Hepatocyte (in vitro differentiated cells): Measurements from ENCODE around the gene CASP1. TPM values are rescaled to one million over a fixed set of nuclear protein-coding genes. Genes with fewer than 3 reads are reported as not detected.

Experiments used
- DNase-seq: peaks from one replicate; pipeline ENCODE4 v3.0.0-alpha.2; 2016; ENCODE audit warnings: low spot score
- H2AFZ ChIP-seq: fragments of 200-600 bp; sonication (generic); 2 replicates; pipeline ENCODE4 v1.6.0; 2016; ENCODE audit warnings: antibody characterized with exemption, mild to moderate bottlenecking
- H3K27ac ChIP-seq: fragments of 200-600 bp; sonication (generic); 2 replicates; pipeline ENCODE4 v1.5.1; 2016; ENCODE audit warnings: mild to moderate bottlenecking
- H3K27me3 ChIP-seq: fragments of 200-600 bp; sonication (generic); 2 replicates; pipeline ENCODE4 v1.6.1; 2016
- H3K36me3 ChIP-seq: fragments of 200-600 bp; sonication (generic); replicated peaks from 2 replicates; pipeline ENCODE4 v1.5.1; 2016; ENCODE audit warnings: low read depth; ENCODE audit not compliant: insufficient read depth
- H3K4me1 ChIP-seq: fragments of 200-600 bp; sonication (generic); 2 replicates; pipeline ENCODE4 v1.5.1; 2016; ENCODE audit warnings: mild to moderate bottlenecking, moderate library complexity; ENCODE audit not compliant: insufficient read depth
- H3K4me2 ChIP-seq: fragments of 200-600 bp; sonication (generic); 2 replicates; pipeline ENCODE4 v1.6.0; 2016
- H3K4me3 ChIP-seq: fragments of 200-600 bp; sonication (generic); 2 replicates; pipeline ENCODE4 v1.5.1; 2016; ENCODE audit warnings: mild to moderate bottlenecking
- H3K79me2 ChIP-seq: fragments of 200-600 bp; sonication (generic); 2 replicates; pipeline ENCODE4 v1.6.0; 2017; ENCODE audit warnings: mild to moderate bottlenecking
- H3K9me2 ChIP-seq: fragments of 200-600 bp; sonication (generic); replicated peaks from 2 replicates; pipeline ENCODE4 v1.6.0; 2017; ENCODE audit warnings: mild to moderate bottlenecking; ENCODE audit not compliant: insufficient read depth
- H3K9me3 ChIP-seq: fragments of 200-600 bp; sonication (generic); 2 replicates; pipeline ENCODE4 v1.5.1; 2016; ENCODE audit warnings: low read depth, mild to moderate bottlenecking
- H4K20me1 ChIP-seq: fragments of 200-600 bp; sonication (generic); 2 replicates; pipeline ENCODE4 v1.6.0; 2016; ENCODE audit warnings: mild to moderate bottlenecking; ENCODE audit not compliant: insufficient read depth, poor library complexity, severe bottlenecking
- EZH2 ChIP-seq: fragments of 200-600 bp; sonication (generic); IDR thresholded peaks from 2 replicates; pipeline ENCODE4 v1.6.1; 2016; ENCODE audit warnings: antibody characterized with exemption, mild to moderate bottlenecking, borderline replicate concordance
- EZH2phosphoT487 ChIP-seq: fragments of 200-600 bp; sonication (generic); IDR thresholded peaks from one replicate; pipeline ENCODE4 v1.6.1; 2018; ENCODE audit warnings: antibody characterized with exemption, mild to moderate bottlenecking, low read depth, moderate library complexity; ENCODE audit not compliant: unreplicated experiment, severe bottlenecking
- WGBS: methylation state at CpG from one replicate; pipeline ENCODE4 v1.1.6; 2016; ENCODE audit warnings: low lambda C conversion rate; ENCODE audit errors: missing lambda C conversion rate; 5-methylcytosine and 5-hydroxymethylcytosine counted together
- polyA plus RNA-seq: library from polyadenylated mRNA; unstranded; fragments of >200 nt; fragmentation: Nextera tagmentation; extraction: Ambion mirVana; gene quantifications from 2 replicates; pipeline ENCODE4 v1.2.1, GENCODE V29; 2016
- total RNA-seq: library from RNA; depleted of rRNA; stranded (reverse); fragments of >200 nt; gene quantifications from 2 replicates; pipeline ENCODE4 v1.2.3, GENCODE V29; 2014
- TF ChIP-seq, protein P1 (sequence below): fragments of 200-600 bp; sonication (generic); IDR thresholded peaks from 2 replicates; pipeline ENCODE4 v1.5.1; 2016; ENCODE audit warnings: antibody characterized with exemption, mild to moderate bottlenecking; ENCODE audit not compliant: poor library complexity

The CASP1 gene
- total and polyA plus RNA-seq, 2 experiments from 2014 or later, result 2.9 to 9.7 TPM

DNA sequence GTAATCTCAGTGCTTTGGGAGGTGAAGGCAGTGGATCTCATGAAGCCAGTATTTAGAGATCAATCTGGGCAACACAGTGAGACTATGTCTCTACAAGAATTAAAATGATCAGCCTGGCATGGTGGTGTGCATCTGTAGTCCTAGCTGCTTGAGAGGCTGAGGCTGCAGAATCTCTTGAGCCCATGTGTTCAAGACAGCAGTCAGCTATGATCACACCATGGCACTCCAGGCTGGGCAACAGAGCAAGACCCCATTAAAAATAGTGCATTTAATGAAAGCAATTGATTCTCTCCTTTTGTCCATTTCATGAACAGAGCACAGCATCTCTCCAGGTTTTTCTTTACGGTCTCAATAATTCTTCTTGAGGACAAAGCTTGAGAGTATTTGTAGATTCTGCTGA, 21.5 kb upstream of the CASP1 start:
- Histone ChIP-seq H3K9me3 (no peaks in the 10 kb centered on the region), H3K36me3 (no peaks in the 10 kb centered on the region), H3K4me2 (no peak overlapping the region), H4K20me1 (no peaks in the 10 kb centered on the region), H3K4me3 (no peak overlapping the region), H3K4me1 (no peaks in the 10 kb centered on the region), H2AFZ (no peak overlapping the region), H3K9me2 (no peaks in the 10 kb centered on the region), H3K27ac (no peak overlapping the region), H3K79me2 (no peaks in the 10 kb centered on the region), H3K27me3 (no peaks in the 10 kb centered on the region)
- 91% methylated on average over 1 of the region's 1 CpG for WGBS
- TF ChIP-seq EZH2phosphoT487 (no peak), EZH2 (no peak)
- TF ChIP-seq, protein P1, sequence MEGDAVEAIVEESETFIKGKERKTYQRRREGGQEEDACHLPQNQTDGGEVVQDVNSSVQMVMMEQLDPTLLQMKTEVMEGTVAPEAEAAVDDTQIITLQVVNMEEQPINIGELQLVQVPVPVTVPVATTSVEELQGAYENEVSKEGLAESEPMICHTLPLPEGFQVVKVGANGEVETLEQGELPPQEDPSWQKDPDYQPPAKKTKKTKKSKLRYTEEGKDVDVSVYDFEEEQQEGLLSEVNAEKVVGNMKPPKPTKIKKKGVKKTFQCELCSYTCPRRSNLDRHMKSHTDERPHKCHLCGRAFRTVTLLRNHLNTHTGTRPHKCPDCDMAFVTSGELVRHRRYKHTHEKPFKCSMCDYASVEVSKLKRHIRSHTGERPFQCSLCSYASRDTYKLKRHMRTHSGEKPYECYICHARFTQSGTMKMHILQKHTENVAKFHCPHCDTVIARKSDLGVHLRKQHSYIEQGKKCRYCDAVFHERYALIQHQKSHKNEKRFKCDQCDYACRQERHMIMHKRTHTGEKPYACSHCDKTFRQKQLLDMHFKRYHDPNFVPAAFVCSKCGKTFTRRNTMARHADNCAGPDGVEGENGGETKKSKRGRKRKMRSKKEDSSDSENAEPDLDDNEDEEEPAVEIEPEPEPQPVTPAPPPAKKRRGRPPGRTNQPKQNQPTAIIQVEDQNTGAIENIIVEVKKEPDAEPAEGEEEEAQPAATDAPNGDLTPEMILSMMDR, result no peak
- no peak for DNase-seq

DNA sequence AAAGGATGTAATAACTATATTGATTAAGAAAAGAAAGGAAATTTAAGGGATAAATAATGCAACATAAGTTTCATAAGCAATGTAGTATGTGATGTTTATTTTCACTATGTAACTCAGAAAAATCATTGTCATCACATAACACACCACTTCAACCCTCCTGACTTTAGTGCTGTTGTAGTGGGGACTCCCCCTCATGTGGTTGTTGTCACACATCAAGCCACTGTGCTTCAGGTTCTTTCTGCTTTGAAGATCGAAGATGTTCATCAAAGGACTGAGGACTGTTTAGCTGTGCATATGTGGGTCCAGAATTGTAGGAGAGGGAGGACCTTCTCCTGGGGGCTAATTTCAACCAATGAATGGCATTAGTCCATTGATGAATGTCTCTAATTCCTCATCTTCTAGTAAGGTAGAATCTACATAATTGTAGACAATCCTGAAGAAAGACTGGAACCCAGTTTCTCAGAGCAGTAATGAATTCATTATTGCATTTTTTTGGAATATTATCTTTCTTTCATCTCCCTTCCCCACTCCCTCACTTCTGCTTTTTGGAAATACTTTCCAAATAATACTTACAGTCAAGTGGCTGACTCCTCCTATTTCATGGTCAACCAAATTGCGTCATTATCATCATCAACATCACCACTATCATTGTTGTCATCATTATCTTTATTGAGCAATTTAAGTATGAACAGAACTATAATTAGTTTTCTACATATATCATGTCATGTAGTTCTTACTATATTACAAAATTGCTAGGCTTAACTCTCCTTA, 20.0 kb upstream of the CASP1 start:
- H4K20me1 ChIP-seq, result no peaks in the 10 kb centered on the region
- no peaks in the 10 kb centered on the region for H3K79me2 ChIP-seq
- WGBS, result 70% methylated on average over 2 of the region's 2 CpGs
- H3K9me2 ChIP-seq, result no peaks in the 10 kb centered on the region
- no peak for DNase-seq
- no peaks in the 10 kb centered on the region for H3K9me3 ChIP-seq
- no peaks in the 10 kb centered on the region for H3K27me3 ChIP-seq
- TF ChIP-seq, protein P1, result no peak
- TF ChIP-seq EZH2 (no peak), EZH2phosphoT487 (no peak)
- H3K36me3 ChIP-seq, result no peaks in the 10 kb centered on the region
- H3K27ac ChIP-seq, result no peak overlapping the region
- no peak overlapping the region for H2AFZ ChIP-seq
- H3K4me2 ChIP-seq, result no peak overlapping the region
- H3K4me3 ChIP-seq, result no peak overlapping the region
- no peaks in the 10 kb centered on the region for H3K4me1 ChIP-seq

DNA sequence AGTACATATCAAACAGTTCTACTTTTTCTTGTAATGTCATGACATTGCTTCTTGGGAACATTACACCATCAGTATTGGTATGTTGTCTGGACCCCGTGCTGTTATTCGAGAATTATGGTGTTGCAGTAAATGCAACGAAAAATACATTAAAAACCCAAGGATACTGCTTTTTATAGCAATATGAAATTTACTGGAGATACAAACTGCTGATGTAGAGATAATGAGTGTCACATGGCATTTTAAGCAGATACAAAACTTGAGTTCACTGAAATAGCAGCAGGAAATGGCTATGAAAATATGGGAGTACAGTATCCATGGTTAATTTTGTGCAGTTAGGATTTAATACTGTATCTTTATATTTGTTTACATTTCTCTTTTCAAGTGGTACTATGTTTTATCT, 17.5 kb upstream of the CASP1 start:
- H3K27ac ChIP-seq, result no peak overlapping the region
- H3K4me1 ChIP-seq, result peaks cover 2% of the 10 kb centered on the region
- TF ChIP-seq EZH2phosphoT487, result no peak
- TF ChIP-seq EZH2, result no peak
- DNase-seq, result no peak
- WGBS, result 74% methylated on average over 3 of the region's 3 CpGs
- no peaks in the 10 kb centered on the region for H4K20me1 ChIP-seq
- H3K27me3 ChIP-seq, result no peaks in the 10 kb centered on the region
- H3K4me2 ChIP-seq, result no peak overlapping the region
- H2AFZ ChIP-seq, result no peak overlapping the region
- no peak overlapping the region for H3K4me3 ChIP-seq
- no peaks in the 10 kb centered on the region for H3K36me3 ChIP-seq
- no peaks in the 10 kb centered on the region for H3K79me2 ChIP-seq
- no peaks in the 10 kb centered on the region for H3K9me3 ChIP-seq
- H3K9me2 ChIP-seq, result no peaks in the 10 kb centered on the region

DNA sequence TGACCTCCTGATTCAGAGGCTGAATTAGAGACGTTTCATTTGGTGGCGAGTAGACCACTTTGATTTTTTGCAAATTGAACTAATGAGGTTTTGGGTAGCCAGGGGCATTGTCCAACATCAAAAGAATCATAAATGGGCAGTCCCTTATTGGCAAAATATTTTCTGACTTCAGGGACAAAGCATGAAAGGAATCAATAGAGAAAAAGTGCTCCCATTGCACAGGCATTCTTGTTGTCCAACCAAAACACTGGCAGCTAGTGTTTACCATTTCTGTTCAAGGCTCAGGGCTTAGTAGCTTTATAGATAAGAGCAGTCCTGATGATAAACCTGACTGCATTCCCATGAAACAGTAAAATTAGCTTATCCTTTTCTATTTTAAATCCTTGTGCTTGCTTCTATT, 16.6 kb upstream of the CASP1 start:
- H3K79me2 ChIP-seq, result no peaks in the 10 kb centered on the region
- no peaks in the 10 kb centered on the region for H3K9me3 ChIP-seq
- no peak overlapping the region for H3K4me2 ChIP-seq
- no peaks in the 10 kb centered on the region for H3K36me3 ChIP-seq
- H3K4me1 ChIP-seq, result peaks cover 7% of the 10 kb centered on the region
- no peak for DNase-seq
- H2AFZ ChIP-seq, result no peak overlapping the region
- H4K20me1 ChIP-seq, result no peaks in the 10 kb centered on the region
- TF ChIP-seq, protein P1, result no peak
- TF ChIP-seq EZH2phosphoT487, result no peak
- no peak for TF ChIP-seq EZH2
- WGBS, result 68% methylated on average over 2 of the region's 2 CpGs
- H3K27ac ChIP-seq, result no peak overlapping the region
- no peaks in the 10 kb centered on the region for H3K9me2 ChIP-seq
- no peaks in the 10 kb centered on the region for H3K27me3 ChIP-seq
- H3K4me3 ChIP-seq, result no peak overlapping the region
